Body of pancreas (tissue), 4 donors: ENCODE measurements around the gene C1orf52. TPM values are rescaled to one million over a fixed set of nuclear protein-coding genes. Genes with fewer than 3 reads are reported as not detected.

Experiments
- ATAC-seq: fragments of 150-250 bp; one replicate; pipeline ENCODE4 v1.9.1; 2016
- DNase-seq, 4 donors: peaks; one replicate each; pipeline ENCODE4 v3.0.0-alpha.2; 2019
- H3K27ac ChIP-seq, 4 donors: fragments of 200-600 bp; sonication (generic); 1 replicate in 3 of 4; 2 replicates in 1 of 4; pipeline versions ENCODE4 v1.5.1 to v1.6.1; 2016 to 2019; ENCODE audit warnings: mild to moderate bottlenecking in 1 of 4, mixed read lengths in 1 of 4, moderate library complexity in 1 of 4
- H3K27me3 ChIP-seq, 2 donors: fragments of 200-600 bp; sonication (generic); one replicate each; pipeline ENCODE4 v1.6.0; 2016; ENCODE audit warnings: mild to moderate bottlenecking in 1 of 2
- H3K36me3 ChIP-seq, 2 donors: fragments of 200-600 bp; sonication (generic); replicated peaks in 1 of 2; 2 replicates each; pipeline ENCODE4 v1.5.1; 2016; ENCODE audit warnings: low read depth in 2 of 2; ENCODE audit not compliant: insufficient read depth in 1 of 2
- H3K4me1 ChIP-seq: fragments of 200-600 bp; sonication (generic); one replicate; pipeline ENCODE4 v1.6.0; 2016
- H3K4me3 ChIP-seq, 2 donors: fragments of 200-600 bp; sonication (generic); 1 replicate in 1 of 2; 2 replicates in 1 of 2; pipeline ENCODE4 v1.5.1; 2016 to 2019
- H3K9me3 ChIP-seq, 3 donors: fragments of 200-600 bp; sonication (generic); 1 replicate in 2 of 3; 2 replicates in 1 of 3; pipeline ENCODE4 v1.5.1; 2016
- POLR2A ChIP-seq, 3 donors: fragments of 450-650 bp; IDR thresholded peaks; one replicate each; pipeline ENCODE4 v1.6.1; 2016; ENCODE audit warnings: antibody characterized with exemption in 3 of 3, mild to moderate bottlenecking in 2 of 3
- WGBS, 2 donors: methylation state at CpG; one replicate each; pipeline ENCODE4 v1.1.5; 2017; 5-methylcytosine and 5-hydroxymethylcytosine counted together
- intact Hi-C: fragments of 100-400 bp; cut with DNase I; formaldehyde crosslinking; loops from one replicate; pipeline ENCODE4 v1.15.1; 2023
- total RNA-seq, 2 donors: library from RNA; depleted of rRNA; stranded (reverse); fragments of >200 nt; gene quantifications; one replicate each; pipeline ENCODE4 v1.1.0, GENCODE V29; 2016
- TF ChIP-seq, protein P1 (sequence below), 7 experiments: fragments of 450-650 bp in 4 of 7; fragments of 200-600 bp in 3 of 7; sonication (generic) in 3 of 7; IDR thresholded peaks; one replicate each; pipeline ENCODE4 v1.5.1; 2016 to 2019; ENCODE audit warnings: antibody characterized with exemption in 7 of 7

Gene C1orf52
- total RNA-seq, 2 donors from 2014 or later, result 6.6 to 20.2 TPM

DNA sequence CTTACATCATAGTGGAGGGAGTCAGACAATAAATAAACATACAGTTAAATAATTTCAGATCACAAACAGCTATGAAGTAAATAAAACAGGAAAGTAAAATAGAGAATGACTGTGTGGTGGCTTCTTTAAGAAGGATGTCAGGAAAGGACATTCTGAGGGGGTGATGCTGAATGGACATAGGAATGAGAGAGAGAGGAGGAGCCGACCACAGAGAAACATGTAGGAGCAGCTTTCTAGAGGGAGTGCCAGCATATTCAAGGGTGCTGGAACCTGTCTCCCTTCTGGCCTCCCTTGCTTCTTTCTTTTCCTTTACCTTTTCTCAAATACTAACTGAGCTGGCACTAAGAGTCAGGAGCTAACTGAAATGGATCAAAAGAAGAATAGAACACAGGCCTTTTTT, 37.5 kb upstream of the C1orf52 start:
- intact Hi-C loops, result no loop called here
- Histone ChIP-seq H3K4me3 (no peak overlapping the region), H3K9me3 (no peaks in the 10 kb centered on the region), H3K4me1 (peaks cover 17% of the 10 kb centered on the region), H3K27me3 (no peaks in the 10 kb centered on the region), H3K36me3 (no peaks in the 10 kb centered on the region), H3K27ac (peak overlapping the region in 3 of 4 donors; percentile 76 to 78 (median 77))
- ATAC-seq (no peak), DNase-seq (no peak)
- 74 to 79% methylated on average over 1 of the region's 1 CpG for WGBS, 2 donors
- TF ChIP-seq, protein P1, sequence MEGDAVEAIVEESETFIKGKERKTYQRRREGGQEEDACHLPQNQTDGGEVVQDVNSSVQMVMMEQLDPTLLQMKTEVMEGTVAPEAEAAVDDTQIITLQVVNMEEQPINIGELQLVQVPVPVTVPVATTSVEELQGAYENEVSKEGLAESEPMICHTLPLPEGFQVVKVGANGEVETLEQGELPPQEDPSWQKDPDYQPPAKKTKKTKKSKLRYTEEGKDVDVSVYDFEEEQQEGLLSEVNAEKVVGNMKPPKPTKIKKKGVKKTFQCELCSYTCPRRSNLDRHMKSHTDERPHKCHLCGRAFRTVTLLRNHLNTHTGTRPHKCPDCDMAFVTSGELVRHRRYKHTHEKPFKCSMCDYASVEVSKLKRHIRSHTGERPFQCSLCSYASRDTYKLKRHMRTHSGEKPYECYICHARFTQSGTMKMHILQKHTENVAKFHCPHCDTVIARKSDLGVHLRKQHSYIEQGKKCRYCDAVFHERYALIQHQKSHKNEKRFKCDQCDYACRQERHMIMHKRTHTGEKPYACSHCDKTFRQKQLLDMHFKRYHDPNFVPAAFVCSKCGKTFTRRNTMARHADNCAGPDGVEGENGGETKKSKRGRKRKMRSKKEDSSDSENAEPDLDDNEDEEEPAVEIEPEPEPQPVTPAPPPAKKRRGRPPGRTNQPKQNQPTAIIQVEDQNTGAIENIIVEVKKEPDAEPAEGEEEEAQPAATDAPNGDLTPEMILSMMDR (IDR thresholded peaks at IDR 0.05), result no peak
- TF ChIP-seq POLR2A (IDR thresholded peaks at IDR 0.05), result no peak

DNA sequence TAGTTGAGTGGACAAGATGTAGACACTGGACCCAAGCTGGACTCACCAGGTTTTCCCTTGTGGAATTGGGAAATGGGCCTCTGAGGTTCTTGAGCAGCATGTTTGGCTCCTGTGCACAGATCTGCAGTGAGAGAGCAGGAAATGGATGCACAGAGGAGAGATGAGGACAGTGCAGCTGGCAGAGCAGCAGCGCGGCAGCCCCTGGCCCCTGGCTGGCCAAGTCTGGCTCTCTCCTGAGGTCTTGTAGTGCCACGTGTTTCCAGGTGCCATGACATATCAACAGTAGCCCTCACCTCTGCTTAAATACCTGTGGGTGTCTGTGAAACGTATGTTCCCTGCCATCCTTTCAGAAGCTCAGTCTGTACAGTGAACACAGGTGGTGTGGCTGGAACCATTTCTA, 36.2 kb upstream of the C1orf52 start:
- 50 to 75% methylated on average over 1 to 4 of the region's 4 CpGs for WGBS, 2 donors
- DNase-seq (no peak), ATAC-seq (no peak)
- Histone ChIP-seq H3K36me3 (no peaks in the 10 kb centered on the region), H3K4me1 (peaks cover 17% of the 10 kb centered on the region), H3K4me3 (no peak overlapping the region), H3K9me3 (no peaks in the 10 kb centered on the region), H3K27ac (no peak overlapping the region), H3K27me3 (no peaks in the 10 kb centered on the region)
- TF ChIP-seq POLR2A (IDR thresholded peaks at IDR 0.05), result no peak
- TF ChIP-seq, protein P1 (IDR thresholded peaks at IDR 0.05), result no peak
- intact Hi-C loops, result no loop called here

- TF ChIP-seq, protein P1 (IDR thresholded peaks at IDR 0.05), result no peak
- TF ChIP-seq POLR2A (IDR thresholded peaks at IDR 0.05), result no peak
- WGBS, 2 donors, result 49 to 60% methylated on average over 3 of the region's 3 CpGs
- DNase-seq, result no peak
- Histone ChIP-seq H3K4me1 (peaks cover 17% of the 10 kb centered on the region), H3K36me3 (no peaks in the 10 kb centered on the region), H3K4me3 (no peak overlapping the region), H3K27me3 (no peaks in the 10 kb centered on the region), H3K27ac (no peak overlapping the region), H3K9me3 (no peaks in the 10 kb centered on the region)
- ATAC-seq, result no peak
- intact Hi-C loops, result no loop called here
Observed at GRCh38 chr1:85295006-85295431, 35.6 kb upstream of the C1orf52 start.

DNA sequence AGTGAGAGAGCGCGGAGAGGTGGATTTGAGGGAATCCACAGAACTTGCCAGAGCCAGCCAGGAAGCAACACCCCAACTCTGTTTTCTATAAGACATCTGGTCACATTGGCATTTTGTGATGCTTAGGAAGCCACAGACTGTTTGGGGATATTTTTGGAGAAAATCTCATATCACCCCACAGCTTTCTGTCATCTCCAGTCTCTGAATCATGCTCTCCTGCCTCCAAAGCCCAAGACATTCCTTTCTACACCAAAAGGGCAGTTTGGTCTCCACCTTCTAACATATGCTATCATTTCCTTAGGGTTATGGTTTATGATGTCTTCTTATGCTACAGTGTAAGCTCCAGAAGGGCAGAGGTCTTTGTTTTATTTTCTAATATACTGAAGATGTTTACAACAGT, 31.4 kb upstream of the C1orf52 start:
- TF ChIP-seq, protein P1 (IDR thresholded peaks at IDR 0.05), result no peak
- TF ChIP-seq POLR2A (IDR thresholded peaks at IDR 0.05), result no peak
- Histone ChIP-seq H3K4me1 (no peaks in the 10 kb centered on the region), H3K36me3 (no peaks in the 10 kb centered on the region), H3K27ac (no peak overlapping the region), H3K4me3 (no peak overlapping the region), H3K9me3 (no peaks in the 10 kb centered on the region), H3K27me3 (no peaks in the 10 kb centered on the region)
- ATAC-seq (no peak), DNase-seq (no peak)
- 95 to 100% methylated on average over 2 of the region's 2 CpGs for WGBS, 2 donors
- intact Hi-C loops, result no loop called here

DNA sequence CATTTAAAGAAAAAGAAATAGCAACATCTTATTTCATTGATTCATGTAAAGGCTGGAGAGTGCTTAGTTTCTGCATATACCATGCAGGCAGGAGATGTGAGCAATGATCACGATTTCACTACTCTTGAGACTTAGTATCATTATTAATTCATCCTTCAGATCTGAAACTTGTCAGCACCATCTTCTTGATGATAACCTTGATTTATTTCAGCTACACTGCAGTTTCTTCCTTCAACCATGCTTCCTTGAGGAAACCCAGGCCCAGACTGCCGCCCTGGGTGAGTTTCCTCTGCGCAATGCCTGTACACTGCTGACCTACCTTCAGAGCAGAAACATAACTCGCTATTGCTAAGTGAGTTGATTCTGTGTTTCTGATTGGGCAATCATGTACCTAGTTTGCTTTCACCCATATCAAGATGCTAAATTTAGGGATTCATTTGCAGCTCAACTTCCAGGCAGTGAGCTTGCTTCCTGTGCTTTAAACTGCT, 30.4 kb upstream of the C1orf52 start:
- Histone ChIP-seq H3K4me1 (no peaks in the 10 kb centered on the region), H3K9me3 (no peaks in the 10 kb centered on the region), H3K4me3 (no peak overlapping the region), H3K27ac (no peak overlapping the region), H3K27me3 (no peaks in the 10 kb centered on the region), H3K36me3 (no peaks in the 10 kb centered on the region)
- 83 to 85% methylated on average over 4 of the region's 4 CpGs for WGBS, 2 donors
- TF ChIP-seq, protein P1 (IDR thresholded peaks at IDR 0.05), result no peak
- ATAC-seq (no peak), DNase-seq (no peak)
- intact Hi-C loops, result no loop called here
